GM23338 (cell line): Measurements from ENCODE around the gene TGFBRAP1. TPM values are rescaled to one million over a fixed set of nuclear protein-coding genes. Genes with fewer than 3 reads are reported as not detected.

Experiments
- ATAC-seq: fragments of 200-7000 bp; cut with Tn5 transposase; 3 replicates; pipeline ENCODE4 v1.9.1; 2020
- DNase-seq: peaks from one replicate; pipeline ENCODE4 v3.0.0-alpha.2; 2015; ENCODE audit warnings: low spot score
- H2AFZ ChIP-seq: fragments of 200-600 bp; sonication (generic); 2 replicates; pipeline ENCODE4 v1.8.0; 2016; ENCODE audit warnings: antibody characterized with exemption, mild to moderate bottlenecking, moderate library complexity
- H3F3A ChIP-seq: fragments of 200-600 bp; sonication (generic); replicated peaks from 2 replicates; pipeline ENCODE4 v1.8.0; 2017; ENCODE audit warnings: antibody characterized with exemption, mixed run types, low read depth
- H3K27ac ChIP-seq: fragments of 200-600 bp; sonication (generic); 2 replicates; pipeline ENCODE4 v1.6.1; 2016; ENCODE audit warnings: low read depth
- H3K27me3 ChIP-seq: fragments of 200-600 bp; sonication (generic); 2 replicates; pipeline ENCODE4 v1.8.0; 2016; ENCODE audit warnings: mild to moderate bottlenecking, mixed run types, moderate library complexity; ENCODE audit not compliant: insufficient read depth
- H3K36me3 ChIP-seq: fragments of 200-600 bp; sonication (generic); 2 replicates; pipeline ENCODE4 v1.8.0; 2016; ENCODE audit warnings: mild to moderate bottlenecking; ENCODE audit not compliant: insufficient read depth
- H3K4me1 ChIP-seq: fragments of 200-600 bp; sonication (generic); 2 replicates; pipeline ENCODE4 v1.8.0; 2016; ENCODE audit warnings: mild to moderate bottlenecking, moderate library complexity; ENCODE audit not compliant: insufficient read depth
- H3K4me2 ChIP-seq: fragments of 200-600 bp; sonication (generic); 2 replicates; pipeline ENCODE4 v1.7.1; 2017; ENCODE audit warnings: mixed run types
- H3K4me3 ChIP-seq: fragments of 200-600 bp; sonication (generic); 2 replicates; pipeline ENCODE4 v1.6.1; 2016; ENCODE audit warnings: mixed run types
- H3K79me2 ChIP-seq: fragments of 200-600 bp; sonication (generic); replicated peaks from 2 replicates; pipeline ENCODE4 v1.8.0; 2017; ENCODE audit warnings: mild to moderate bottlenecking; ENCODE audit not compliant: insufficient read depth
- H3K9me2 ChIP-seq: fragments of 200-600 bp; sonication (generic); 2 replicates; pipeline ENCODE4 v1.8.0; 2017; ENCODE audit not compliant: insufficient read depth
- H4K20me1 ChIP-seq: fragments of 200-600 bp; sonication (generic); replicated peaks from 2 replicates; pipeline ENCODE4 v1.8.0; 2017; ENCODE audit warnings: mild to moderate bottlenecking; ENCODE audit not compliant: insufficient read depth
- H3K27ac Mint-ChIP-seq: 2 replicates; pipeline ENCODE4 v1.8.0; 2020; ENCODE audit warnings: inconsistent platforms, mild to moderate bottlenecking, moderate library complexity, mixed read lengths
- H3K27me3 Mint-ChIP-seq: 3 replicates; pipeline ENCODE4 v1.8.0; 2022; ENCODE audit warnings: low read depth, mild to moderate bottlenecking, moderate library complexity, mixed read lengths, inconsistent platforms; ENCODE audit not compliant: insufficient read depth, poor library complexity
- H3K36me3 Mint-ChIP-seq: 3 replicates; pipeline ENCODE4 v1.8.0; 2021; ENCODE audit warnings: low read depth, mild to moderate bottlenecking, inconsistent platforms, moderate library complexity, mixed read lengths
- H3K4me1 Mint-ChIP-seq: 3 replicates; pipeline ENCODE4 v1.8.0; 2020; ENCODE audit warnings: mild to moderate bottlenecking, inconsistent platforms, mixed read lengths
- H3K4me3 Mint-ChIP-seq: 3 replicates; pipeline ENCODE4 v1.8.0; 2021; ENCODE audit warnings: moderate library complexity, mild to moderate bottlenecking, inconsistent platforms, mixed read lengths
- H3K9me3 Mint-ChIP-seq: 3 replicates; pipeline ENCODE4 v1.8.0; 2020; ENCODE audit warnings: moderate library complexity, mild to moderate bottlenecking, inconsistent platforms, mixed read lengths
- CREB1 ChIP-seq: fragments of 250-450 bp; sonication (Bioruptor Pico); IDR thresholded peaks from 2 replicates; pipeline ENCODE4 v1.5.0; 2020; ENCODE audit warnings: low read depth, mild to moderate bottlenecking, moderate library complexity
- CTCF ChIP-seq, 2 experiments: fragments of 200-600 bp in 1 of 2; sonication (generic) in 1 of 2; conservative IDR thresholded peaks; 2 replicates each; pipeline versions ENCODE4 v1.5.1 to v1.6.1; 2016 to 2017; ENCODE audit warnings: antibody characterized with exemption in 2 of 2, low read depth in 2 of 2, mild to moderate bottlenecking in 2 of 2, moderate library complexity in 1 of 2
- ETS1 ChIP-seq: IDR thresholded peaks from 2 replicates; pipeline ENCODE4 v1.6.1; 2016; ENCODE audit warnings: antibody characterized with exemption
- EZH2 ChIP-seq: fragments of 200-600 bp; sonication (generic); IDR thresholded peaks from one replicate; pipeline ENCODE4 v1.8.0; 2017; ENCODE audit warnings: antibody characterized with exemption, mild to moderate bottlenecking, low read depth; ENCODE audit not compliant: unreplicated experiment
- EZH2phosphoT487 ChIP-seq: fragments of 200-600 bp; sonication (generic); IDR thresholded peaks from one replicate; pipeline ENCODE4 v1.8.1; 2018; ENCODE audit warnings: antibody characterized with exemption; ENCODE audit not compliant: unreplicated experiment
- JUNB ChIP-seq: IDR thresholded peaks from one replicate; pipeline ENCODE4 v1.6.1; 2016; ENCODE audit warnings: antibody characterized with exemption; ENCODE audit not compliant: unreplicated experiment
- NANOG ChIP-seq: IDR thresholded peaks from 2 replicates; pipeline ENCODE4 v1.6.1; 2016; ENCODE audit warnings: antibody characterized with exemption, borderline replicate concordance
- POLR2AphosphoS5 ChIP-seq: IDR thresholded peaks from 2 replicates; pipeline ENCODE4 v1.6.1; 2016; ENCODE audit warnings: antibody characterized with exemption, low read depth
- REST ChIP-seq: IDR thresholded peaks from one replicate; pipeline ENCODE4 v1.6.1; 2018; ENCODE audit warnings: antibody characterized with exemption; ENCODE audit not compliant: unreplicated experiment
- STAT1 ChIP-seq: IDR thresholded peaks from one replicate; pipeline ENCODE4 v1.6.1; 2016; ENCODE audit warnings: antibody characterized with exemption; ENCODE audit not compliant: unreplicated experiment
- ZNF114 ChIP-seq: fragments of 250-450 bp; sonication (Bioruptor Pico); IDR thresholded peaks from 2 replicates; pipeline ENCODE4 v1.5.0; 2020; ENCODE audit warnings: mild to moderate bottlenecking, moderate library complexity
- ZNF331 ChIP-seq: fragments of 250-450 bp; sonication (Bioruptor Pico); IDR thresholded peaks from 2 replicates; pipeline ENCODE4 v1.5.0; 2020; ENCODE audit warnings: low read depth, mild to moderate bottlenecking, moderate library complexity
- ZNF462 ChIP-seq: fragments of 250-450 bp; sonication (Bioruptor Pico); IDR thresholded peaks from 2 replicates; pipeline ENCODE4 v1.5.0; 2020; ENCODE audit warnings: mild to moderate bottlenecking, moderate library complexity
- polyA plus RNA-seq: library from polyadenylated mRNA; unstranded; fragments of >200 nt; fragmentation: Nextera tagmentation; extraction: Ambion mirVana; gene quantifications from 2 replicates; pipeline ENCODE4 v1.2.1, GENCODE V29; 2016
- total RNA-seq: library from RNA; depleted of rRNA; stranded (reverse); fragments of >200 nt; shearing (Covaris generic); gene quantifications from 2 replicates; pipeline ENCODE4 v1.2.3, GENCODE V29; 2014

Gene TGFBRAP1
- total and polyA plus RNA-seq, 2 experiments from 2014 or later: 6.3 to 23.5 TPM

- Histone ChIP-seq H3K27me3 (no peaks in the 10 kb centered on the region), H3K79me2 (no peaks in the 10 kb centered on the region), H3F3A (no peaks in the 10 kb centered on the region), H3K4me3 (no peak overlapping the region), H2AFZ (no peak overlapping the region), H3K4me2 (no peak overlapping the region), H3K27ac (no peak overlapping the region), H3K36me3 (peaks cover 3% of the 10 kb centered on the region; the same call in 1 of the 2 replicates), H3K4me1 (no peaks in the 10 kb centered on the region), H3K9me2 (no peaks in the 10 kb centered on the region), H4K20me1 (peaks cover 9% of the 10 kb centered on the region; the same call in 1 of the 2 replicates)
- H3K36me3 Mint-ChIP-seq: peaks cover 28% of the 10 kb centered on the region
- no peak overlapping the region for H3K27ac Mint-ChIP-seq
- no peaks in the 10 kb centered on the region for H3K27me3 Mint-ChIP-seq
- H3K4me3 Mint-ChIP-seq: no peak overlapping the region
- TF ChIP-seq ZNF331 (CRISPR knock-in tag) (no peak), POLR2AphosphoS5 (no peak), ZNF462 (CRISPR knock-in tag) (no peak), EZH2phosphoT487 (no peak), ETS1 (no peak), ZNF114 (CRISPR knock-in tag) (no peak), NANOG (no peak), EZH2 (no peak), CTCF (conservative IDR thresholded peaks at IDR 0.05; ENCODE audit: low read depth in 2 of 2) (no peak), REST (no peak), STAT1 (no peak), CREB1 (no peak), JUNB (no peak)
- no peaks in the 10 kb centered on the region for H3K9me3 Mint-ChIP-seq
- no peak for DNase-seq
- H3K4me1 Mint-ChIP-seq: no peaks in the 10 kb centered on the region
- no peak for ATAC-seq
These were observed 29.1 kb upstream of the TGFBRAP1 start for GRCh38 chr2:105358593-105358992.
